IMR-90 (cell line): ENCODE measurements around the gene TRIM22. TPM values are rescaled to one million over a fixed set of nuclear protein-coding genes. Genes with fewer than 3 reads are reported as not detected.
"Not testable (repeated sequence)": the region's sequence is repeated elsewhere in the genome, so short reads cannot be mapped to it uniquely, and the experiment has no call there.

Source experiments
- ATAC-seq: fragments of 200-7000 bp; cut with Tn5 transposase; 2 replicates; pipeline ENCODE4 v1.9.1; 2020; ENCODE audit warnings: low read depth, mild to moderate bottlenecking, moderate library complexity
- BruUV-seq: library from RNA; stranded (reverse); fragments of 400-500 nt; replicated peaks from 2 replicates; lab custom pipeline; 2021; lab: Mats Ljungman, UMichigan
- CTCF ChIA-PET: fragments of 300-600 bp; formaldehyde crosslinking; extraction: SDS; loops from one replicate; lab custom pipeline; 2021; ENCODE audit warnings: antibody characterized with exemption; lab: Yijun Ruan, JAX
- POLR2A ChIA-PET: fragments of 300-600 bp; sonication (Branson Sonifier 250); formaldehyde crosslinking; loops from one replicate; lab custom pipeline; 2022; ENCODE audit warnings: antibody characterized with exemption; ENCODE audit not compliant: unreplicated experiment; lab: Charles Lee
- DNase-seq: peaks from one replicate; pipeline ENCODE4 v3.0.0; 2013
- H2AFZ ChIP-seq: replicated peaks from 2 replicates; pipeline ENCODE3; 2013; ENCODE audit warnings: low read length, mild to moderate bottlenecking; ENCODE audit not compliant: poor library complexity
- H2AK5ac ChIP-seq: 2 replicates; pipeline ENCODE4 v1.6.1; 2013; ENCODE audit warnings: low read depth, low read length, inconsistent platforms
- H2AK9ac ChIP-seq: replicated peaks from 2 replicates; pipeline ENCODE3; 2013; ENCODE audit warnings: mild to moderate bottlenecking, low read depth, low read length, moderate library complexity; ENCODE audit not compliant: poor library complexity
- H2BK120ac ChIP-seq: 2 replicates; pipeline ENCODE4 v1.6.1; 2013; ENCODE audit warnings: low read depth, low read length, inconsistent platforms
- H2BK15ac ChIP-seq: 3 replicates; pipeline ENCODE4 v1.6.1; 2013; ENCODE audit warnings: low read depth, low read length, inconsistent platforms
- H2BK20ac ChIP-seq: 2 replicates; pipeline ENCODE4 v1.6.1; 2013; ENCODE audit warnings: low read depth, mild to moderate bottlenecking, inconsistent platforms, low read length, moderate library complexity
- H2BK5ac ChIP-seq: 2 replicates; pipeline ENCODE4 v1.6.1; 2013; ENCODE audit warnings: mild to moderate bottlenecking, low read depth, low read length, inconsistent platforms; ENCODE audit not compliant: poor library complexity, severe bottlenecking
- H3K14ac ChIP-seq: replicated peaks from 2 replicates; pipeline ENCODE4 v1.6.1; 2013; ENCODE audit warnings: low read depth, low read length, inconsistent platforms
- H3K18ac ChIP-seq: 2 replicates; pipeline ENCODE4 v1.6.1; 2013; ENCODE audit warnings: low read depth, low read length, control low read depth
- H3K23ac ChIP-seq: 2 replicates; pipeline ENCODE4 v1.6.1; 2013; ENCODE audit warnings: low read depth, low read length, inconsistent platforms
- H3K27ac ChIP-seq: 2 replicates; pipeline ENCODE4 v1.5.1; 2013; ENCODE audit warnings: mild to moderate bottlenecking, control low read depth, low read length; ENCODE audit not compliant: insufficient read depth
- H3K27me3 ChIP-seq: 2 replicates; pipeline ENCODE4 v1.6.1; 2013; ENCODE audit warnings: low read length; ENCODE audit not compliant: control insufficient read depth, insufficient read depth
- H3K36me3 ChIP-seq: 2 replicates; pipeline ENCODE4 v1.6.1; 2013; ENCODE audit warnings: low read length, mixed read lengths; ENCODE audit not compliant: control insufficient read depth, insufficient read depth
- H3K4ac ChIP-seq: 2 replicates; pipeline ENCODE4 v1.6.1; 2013; ENCODE audit warnings: low read depth, low read length, inconsistent platforms
- H3K4me1 ChIP-seq: 2 replicates; pipeline ENCODE4 v1.6.1; 2013; ENCODE audit warnings: low read length, mixed read lengths; ENCODE audit not compliant: control insufficient read depth, insufficient read depth
- H3K4me2 ChIP-seq: 2 replicates; pipeline ENCODE4 v1.6.1; 2013; ENCODE audit warnings: low read depth, mild to moderate bottlenecking, control low read depth, low read length, moderate library complexity
- H3K4me3 ChIP-seq: 2 replicates; pipeline ENCODE4 v1.5.1; 2013; ENCODE audit warnings: low read depth, mild to moderate bottlenecking, control low read depth, low read length, moderate library complexity; ENCODE audit not compliant: insufficient read depth
- H3K56ac ChIP-seq: 2 replicates; pipeline ENCODE4 v1.6.1; 2013; ENCODE audit warnings: low read length, inconsistent platforms; ENCODE audit not compliant: insufficient read depth; ENCODE audit errors: extremely low read depth
- H3K79me1 ChIP-seq, 2 experiments: 2 replicates each; pipeline ENCODE4 v1.6.1; 2013; ENCODE audit warnings: low read length in 2 of 2, inconsistent platforms in 1 of 2, low read depth in 1 of 2
- H3K9ac ChIP-seq: 2 replicates; pipeline ENCODE4 v1.6.1; 2013; ENCODE audit warnings: low read depth, low read length, control low read depth
- H3K9me1 ChIP-seq: 2 replicates; pipeline ENCODE4 v1.6.1; 2013; ENCODE audit warnings: low read length, inconsistent platforms; ENCODE audit not compliant: insufficient read depth
- H3K9me3 ChIP-seq: 2 replicates; pipeline ENCODE4 v1.6.1; 2013; ENCODE audit warnings: low read length; ENCODE audit not compliant: control insufficient read depth, insufficient read depth
- H4K20me1 ChIP-seq: 2 replicates; pipeline ENCODE4 v1.6.1; 2013; ENCODE audit warnings: low read length, inconsistent platforms; ENCODE audit not compliant: insufficient read depth
- H4K5ac ChIP-seq: 2 replicates; pipeline ENCODE4 v1.6.1; 2013; ENCODE audit warnings: mild to moderate bottlenecking, low read depth, low read length, control low read depth
- H4K8ac ChIP-seq, 2 experiments: 2 replicates each; pipeline ENCODE4 v1.6.1; 2013; ENCODE audit warnings: low read depth in 2 of 2, low read length in 2 of 2, control low read depth in 1 of 2, inconsistent platforms in 1 of 2
- H4K91ac ChIP-seq: 2 replicates; pipeline ENCODE4 v1.6.1; 2013; ENCODE audit warnings: low read depth, low read length, inconsistent platforms; ENCODE audit not compliant: insufficient read depth
- WGBS, 2 experiments: methylation state at CpG; one replicate each; pipeline versions ENCODE4 v1.1.5 to v1.1.7; 2013; ENCODE audit warnings: missing lambda C conversion rate in 2 of 2; ENCODE audit not compliant: insufficient read length in 1 of 2; ENCODE audit errors: extremely low coverage in 2 of 2; 5-methylcytosine and 5-hydroxymethylcytosine counted together
- dilution Hi-C: fragments of 300-500 bp; cut with HindIII; formaldehyde crosslinking; loops from one replicate; pipeline ENCODE4 v1.14.3; 2018; ENCODE audit warnings: low sequenced_read_pairs; ENCODE audit not compliant: unreplicated experiment
- in situ Hi-C: fragments of 300-500 bp; cut with MboI; formaldehyde crosslinking; loops from 3 replicates; pipeline ENCODE4 v1.14.3; 2019; ENCODE audit warnings: low sequenced_read_pairs, inconsistent platforms, mixed read lengths
- intact Hi-C: fragments of 100-400 bp; cut with micrococcal nuclease; formaldehyde crosslinking; loops from 2 replicates; pipeline ENCODE4 v1.10.0; 2022
- polyA plus RNA-seq, 3 experiments: library from polyadenylated mRNA; depleted of rRNA; stranded (reverse); fragments of >200 nt; gene quantifications; 2 replicates each; pipeline ENCODE4 v1.2.3, GENCODE V29; 2012; ENCODE audit warnings: low replicate concordance in 1 of 3
- total RNA-seq: library from RNA; depleted of rRNA; stranded (reverse); fragments of >200 nt; gene quantifications from 2 replicates; pipeline ENCODE4 v1.2.3, GENCODE V29; 2012

Gene TRIM22
- total and polyA plus RNA-seq, 2 of the 4 experiments (the other 2 are of a cell fraction), result 43.6 to 46.8 TPM

DNA sequence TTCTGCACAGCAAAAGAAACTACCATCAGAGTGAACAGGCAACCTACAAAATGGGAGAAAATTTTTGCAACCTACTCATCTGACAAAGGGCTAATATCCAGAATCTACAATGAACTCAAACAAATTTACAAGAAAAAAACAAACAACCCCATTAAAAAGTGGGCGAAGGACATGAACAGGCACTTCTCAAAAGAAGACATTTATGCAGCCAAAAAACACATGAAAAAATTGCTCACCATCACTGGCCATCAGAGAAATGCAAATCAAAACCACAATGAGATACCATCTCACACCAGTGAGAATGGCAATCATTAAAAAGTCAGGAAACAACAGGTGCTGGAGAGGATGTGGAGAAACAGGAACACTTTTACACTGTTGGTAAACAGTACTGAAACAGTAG lies 26.9 kb downstream of the TRIM22 start:
- H4K91ac ChIP-seq, H2BK5ac ChIP-seq, H3K9me3 ChIP-seq, POLR2A ChIA-PET, H4K5ac ChIP-seq, H4K20me1 ChIP-seq, intact Hi-C loops, H3K27me3 ChIP-seq, CTCF ChIA-PET, H2AK5ac ChIP-seq, H3K4me2 ChIP-seq, dilution Hi-C loops, H2BK20ac ChIP-seq, BruUV-seq, H3K36me3 ChIP-seq, H3K18ac ChIP-seq, H3K4me1 ChIP-seq, H3K79me1 ChIP-seq, DNase-seq, H2BK120ac ChIP-seq, H2AFZ ChIP-seq, H3K27ac ChIP-seq, H3K14ac ChIP-seq, H3K9me1 ChIP-seq, H3K23ac ChIP-seq, H2BK15ac ChIP-seq, H3K56ac ChIP-seq, H4K8ac ChIP-seq, H3K9ac ChIP-seq, H2AK9ac ChIP-seq, H3K4ac ChIP-seq, H3K4me3 ChIP-seq, ATAC-seq, in situ Hi-C loops: not testable (repeated sequence)
- WGBS, 2 experiments, result no CpG with 5 or more reads among the region's 1 CpG
